Astrocyte (in vitro differentiated cells and primary cell): Measurements from ENCODE around the gene ACTN1.

ENCODE experiments used
- CTCF ChIP-seq: IDR thresholded peaks from 2 replicates; pipeline ENCODE4 v1.5.1; 2011; ENCODE audit warnings: low read depth, mild to moderate bottlenecking, inconsistent platforms, low read length, moderate library complexity; ENCODE audit not compliant: insufficient read depth
- EZH2 ChIP-seq: IDR thresholded peaks from 2 replicates; pipeline ENCODE4 v1.6.1; 2012; ENCODE audit warnings: mild to moderate bottlenecking, low read length, inconsistent platforms; ENCODE audit not compliant: insufficient read depth

DNA sequence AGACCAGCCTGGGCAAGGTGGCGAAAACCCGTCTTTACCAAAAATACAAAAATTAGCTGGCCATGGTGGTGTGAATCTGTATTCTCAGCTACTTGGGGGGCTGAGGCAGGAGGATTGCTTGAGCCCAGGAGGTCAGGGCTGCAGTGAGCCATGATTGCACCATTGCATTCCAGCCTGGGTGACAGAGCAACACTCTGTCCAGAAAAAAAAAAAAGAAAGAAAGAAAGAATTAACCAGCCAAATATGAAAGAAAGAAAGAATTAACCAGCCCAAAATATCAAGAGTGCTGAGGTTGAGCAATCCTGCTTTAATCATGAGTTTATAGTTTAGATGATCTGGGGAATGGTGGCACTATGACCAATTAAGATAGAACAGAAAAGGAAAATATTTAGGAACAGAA, 3.5 kb upstream of the ACTN1 start:
- TF ChIP-seq EZH2 (no peak), CTCF (no peak)
